Measurements from ENCODE around the gene KIAA0753.

The KIAA0753 gene

DNA sequence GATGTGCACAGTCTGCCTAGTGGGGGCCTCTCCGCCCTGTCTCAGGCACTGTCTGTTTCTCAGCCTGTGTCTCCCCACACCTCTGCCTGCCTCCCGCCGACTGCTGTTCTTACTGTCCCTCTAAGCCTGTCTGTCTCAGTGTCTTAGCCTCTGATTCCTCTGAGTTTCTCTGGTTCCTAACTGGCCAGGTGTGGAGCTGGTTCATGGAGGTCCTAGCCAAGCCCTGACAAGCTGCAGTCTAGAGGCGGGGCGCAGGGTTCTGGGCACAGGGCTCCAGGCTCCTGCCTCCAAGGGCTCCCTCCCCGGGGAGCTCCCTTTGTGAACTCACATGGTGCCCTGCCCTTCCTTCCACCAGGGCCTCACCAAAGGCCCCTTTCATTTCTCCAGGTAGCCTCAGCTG, 30.5 kb upstream of the KIAA0753 start:
- no peak overlapping the region for H3K27ac ChIP-seq (replicated peaks)
- no peak for DNase-seq (ENCODE audit: low read depth in 1 of 2, low spot score in 1 of 2)
- TF ChIP-seq, protein P1, sequence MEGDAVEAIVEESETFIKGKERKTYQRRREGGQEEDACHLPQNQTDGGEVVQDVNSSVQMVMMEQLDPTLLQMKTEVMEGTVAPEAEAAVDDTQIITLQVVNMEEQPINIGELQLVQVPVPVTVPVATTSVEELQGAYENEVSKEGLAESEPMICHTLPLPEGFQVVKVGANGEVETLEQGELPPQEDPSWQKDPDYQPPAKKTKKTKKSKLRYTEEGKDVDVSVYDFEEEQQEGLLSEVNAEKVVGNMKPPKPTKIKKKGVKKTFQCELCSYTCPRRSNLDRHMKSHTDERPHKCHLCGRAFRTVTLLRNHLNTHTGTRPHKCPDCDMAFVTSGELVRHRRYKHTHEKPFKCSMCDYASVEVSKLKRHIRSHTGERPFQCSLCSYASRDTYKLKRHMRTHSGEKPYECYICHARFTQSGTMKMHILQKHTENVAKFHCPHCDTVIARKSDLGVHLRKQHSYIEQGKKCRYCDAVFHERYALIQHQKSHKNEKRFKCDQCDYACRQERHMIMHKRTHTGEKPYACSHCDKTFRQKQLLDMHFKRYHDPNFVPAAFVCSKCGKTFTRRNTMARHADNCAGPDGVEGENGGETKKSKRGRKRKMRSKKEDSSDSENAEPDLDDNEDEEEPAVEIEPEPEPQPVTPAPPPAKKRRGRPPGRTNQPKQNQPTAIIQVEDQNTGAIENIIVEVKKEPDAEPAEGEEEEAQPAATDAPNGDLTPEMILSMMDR (IDR thresholded peaks at IDR 0.05; ENCODE audit: insufficient read depth, low read length): no peak
- TF ChIP-seq, protein P2, sequence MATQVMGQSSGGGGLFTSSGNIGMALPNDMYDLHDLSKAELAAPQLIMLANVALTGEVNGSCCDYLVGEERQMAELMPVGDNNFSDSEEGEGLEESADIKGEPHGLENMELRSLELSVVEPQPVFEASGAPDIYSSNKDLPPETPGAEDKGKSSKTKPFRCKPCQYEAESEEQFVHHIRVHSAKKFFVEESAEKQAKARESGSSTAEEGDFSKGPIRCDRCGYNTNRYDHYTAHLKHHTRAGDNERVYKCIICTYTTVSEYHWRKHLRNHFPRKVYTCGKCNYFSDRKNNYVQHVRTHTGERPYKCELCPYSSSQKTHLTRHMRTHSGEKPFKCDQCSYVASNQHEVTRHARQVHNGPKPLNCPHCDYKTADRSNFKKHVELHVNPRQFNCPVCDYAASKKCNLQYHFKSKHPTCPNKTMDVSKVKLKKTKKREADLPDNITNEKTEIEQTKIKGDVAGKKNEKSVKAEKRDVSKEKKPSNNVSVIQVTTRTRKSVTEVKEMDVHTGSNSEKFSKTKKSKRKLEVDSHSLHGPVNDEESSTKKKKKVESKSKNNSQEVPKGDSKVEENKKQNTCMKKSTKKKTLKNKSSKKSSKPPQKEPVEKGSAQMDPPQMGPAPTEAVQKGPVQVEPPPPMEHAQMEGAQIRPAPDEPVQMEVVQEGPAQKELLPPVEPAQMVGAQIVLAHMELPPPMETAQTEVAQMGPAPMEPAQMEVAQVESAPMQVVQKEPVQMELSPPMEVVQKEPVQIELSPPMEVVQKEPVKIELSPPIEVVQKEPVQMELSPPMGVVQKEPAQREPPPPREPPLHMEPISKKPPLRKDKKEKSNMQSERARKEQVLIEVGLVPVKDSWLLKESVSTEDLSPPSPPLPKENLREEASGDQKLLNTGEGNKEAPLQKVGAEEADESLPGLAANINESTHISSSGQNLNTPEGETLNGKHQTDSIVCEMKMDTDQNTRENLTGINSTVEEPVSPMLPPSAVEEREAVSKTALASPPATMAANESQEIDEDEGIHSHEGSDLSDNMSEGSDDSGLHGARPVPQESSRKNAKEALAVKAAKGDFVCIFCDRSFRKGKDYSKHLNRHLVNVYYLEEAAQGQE (IDR thresholded peaks at IDR 0.05; ENCODE audit: insufficient replicate concordance, low read depth): no peak
- TF ChIP-seq POLR2AphosphoS5 (IDR thresholded peaks at IDR 0.05; ENCODE audit: low read depth) (no peak), SPI1 (IDR thresholded peaks at IDR 0.05; ENCODE audit: borderline replicate concordance, low read depth) (no peak), GABPA (IDR thresholded peaks at IDR 0.05; ENCODE audit: low read depth) (no peak)
- H3K27me3 ChIP-seq (ENCODE audit: insufficient read depth, poor library complexity, severe bottlenecking): peaks cover 2% of the 10 kb centered on the region
- H3K4me3 ChIP-seq (replicated peaks; ENCODE audit: insufficient read depth, low read length): no peak overlapping the region

DNA sequence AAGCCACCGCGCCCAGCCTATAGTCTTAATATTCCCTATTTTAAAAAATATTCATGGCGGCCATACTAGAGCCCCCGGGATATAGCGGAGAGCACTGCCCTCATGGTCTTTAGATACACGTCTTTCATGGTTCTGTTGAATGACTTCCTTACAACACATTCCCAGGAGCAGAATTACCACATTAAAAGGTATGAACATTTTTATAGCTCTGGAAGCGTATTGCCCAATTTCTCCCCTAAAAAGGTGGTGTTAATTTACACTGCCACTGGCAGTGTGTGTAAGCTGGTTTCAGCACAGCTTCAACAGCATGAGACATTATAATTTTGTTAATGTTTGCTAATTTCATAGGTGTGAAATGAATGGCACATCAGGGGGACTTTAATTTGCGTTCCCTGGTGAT, 30.1 kb upstream of the KIAA0753 start:
- peaks cover 2% of the 10 kb centered on the region for H3K27me3 ChIP-seq (ENCODE audit: insufficient read depth, poor library complexity, severe bottlenecking)
- TF ChIP-seq POLR2AphosphoS5 (IDR thresholded peaks at IDR 0.05; ENCODE audit: low read depth): no peak
- TF ChIP-seq, protein P2 (IDR thresholded peaks at IDR 0.05; ENCODE audit: insufficient replicate concordance, low read depth): no peak
- TF ChIP-seq SPI1 (IDR thresholded peaks at IDR 0.05; ENCODE audit: borderline replicate concordance, low read depth): no peak
- TF ChIP-seq, protein P1 (IDR thresholded peaks at IDR 0.05; ENCODE audit: insufficient read depth, low read length): no peak
- TF ChIP-seq GABPA (IDR thresholded peaks at IDR 0.05; ENCODE audit: low read depth): no peak
- no peak for DNase-seq (ENCODE audit: low read depth in 1 of 2, low spot score in 1 of 2)
- H3K27ac ChIP-seq (replicated peaks): no peak overlapping the region
- H3K4me3 ChIP-seq (replicated peaks; ENCODE audit: insufficient read depth, low read length): no peak overlapping the region

DNA sequence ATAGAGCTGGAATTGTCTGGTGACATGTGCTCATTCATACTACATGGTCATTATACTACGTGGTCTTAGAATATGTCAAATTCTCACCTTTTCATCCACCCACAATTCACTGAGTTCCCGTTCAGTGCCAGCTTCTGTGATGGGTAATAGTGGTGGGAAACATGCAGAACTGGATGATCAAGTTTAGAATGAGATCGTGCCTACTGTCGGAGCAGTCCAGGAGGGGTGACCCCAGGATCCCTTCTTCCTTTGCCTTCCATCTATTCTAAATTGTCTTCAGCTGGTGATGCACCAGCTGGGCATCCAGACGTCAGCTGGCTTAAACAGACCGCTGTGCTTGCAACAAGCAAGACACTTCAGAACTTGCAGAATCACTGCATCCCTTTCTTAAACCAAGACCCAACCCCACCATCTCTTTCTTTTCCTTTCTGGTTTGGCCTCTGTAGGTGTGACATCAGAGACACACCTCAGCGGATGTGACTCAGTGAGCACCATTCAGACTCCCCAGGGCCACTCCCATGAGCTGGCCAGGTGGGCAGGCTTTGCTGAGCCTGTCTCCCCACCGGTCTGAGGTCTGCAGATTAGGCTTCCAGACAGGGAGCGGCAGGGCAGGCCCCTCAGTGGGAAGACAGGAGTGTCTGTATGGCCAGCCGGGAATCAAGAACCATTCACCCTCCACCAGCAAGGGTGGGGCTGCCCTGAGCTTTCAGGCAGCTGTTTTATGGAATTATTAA, 29.1 kb upstream of the KIAA0753 start:
- TF ChIP-seq POLR2AphosphoS5 (IDR thresholded peaks at IDR 0.05; ENCODE audit: low read depth): no peak
- TF ChIP-seq SPI1 (IDR thresholded peaks at IDR 0.05; ENCODE audit: borderline replicate concordance, low read depth): no peak
- TF ChIP-seq, protein P2 (IDR thresholded peaks at IDR 0.05; ENCODE audit: insufficient replicate concordance, low read depth): no peak
- TF ChIP-seq, protein P1 (IDR thresholded peaks at IDR 0.05; ENCODE audit: insufficient read depth, low read length): no peak
- no peak for TF ChIP-seq GABPA (IDR thresholded peaks at IDR 0.05; ENCODE audit: low read depth)
- DNase-seq (ENCODE audit: low read depth in 1 of 2, low spot score in 1 of 2): no peak

More for the DNA sequence above, 29.1 kb upstream of the KIAA0753 start:
- peaks cover 2% of the 10 kb centered on the region for H3K27me3 ChIP-seq (ENCODE audit: insufficient read depth, poor library complexity, severe bottlenecking)
- H3K4me3 ChIP-seq (replicated peaks; ENCODE audit: insufficient read depth, low read length): no peak overlapping the region
- no peak overlapping the region for H3K27ac ChIP-seq (replicated peaks)

Measured in HL-60 (cell line).